Left ventricle myocardium inferior (tissue), 1 donor: ENCODE results near the gene GIPC3. TPM values are rescaled to one million over a fixed set of nuclear protein-coding genes. Genes with fewer than 3 reads are reported as not detected.

Experiments
- DNase-seq: peaks from one replicate; pipeline ENCODE4 v3.0.0-alpha.2; 2020
- H3K27ac ChIP-seq: fragments of 200-600 bp; replicated peaks from 2 replicates; pipeline ENCODE4 v1.8.0; 2021
- H3K27me3 ChIP-seq: fragments of 200-600 bp; 2 replicates; pipeline ENCODE4 v1.8.0; 2021; ENCODE audit warnings: low read depth
- H3K36me3 ChIP-seq: fragments of 200-600 bp; 2 replicates; pipeline ENCODE4 v1.8.0; 2021
- H3K4me1 ChIP-seq: fragments of 200-600 bp; 2 replicates; pipeline ENCODE4 v1.8.0; 2021
- H3K4me3 ChIP-seq: fragments of 200-600 bp; 2 replicates; pipeline ENCODE4 v1.8.0; 2021; ENCODE audit warnings: mild to moderate bottlenecking, moderate library complexity
- H3K9me3 ChIP-seq: fragments of 200-600 bp; replicated peaks from 2 replicates; pipeline ENCODE4 v1.8.0; 2021
- intact Hi-C: fragments of 100-400 bp; cut with micrococcal nuclease; formaldehyde crosslinking; loops from one replicate; pipeline ENCODE4 v1.11.0; 2022
- long read RNA-seq: library from polyadenylated mRNA; unstranded; transcript quantifications from one replicate; pipeline ENCODE4 v2.0.0, GENCODE V29; 2021
- total RNA-seq: library from RNA; stranded (reverse); fragmentation: NEBNext Ultra II Directional; extraction: Animal tissue kit (Norgen Biotek cat#: 25700); gene quantifications from one replicate; pipeline ENCODE4 v1.2.1, GENCODE V29; 2021
- TF ChIP-seq, protein P1 (sequence below): fragments of 200-600 bp; IDR thresholded peaks from 2 replicates; pipeline ENCODE4 v1.8.0; 2021; ENCODE audit warnings: antibody characterized with exemption, mild to moderate bottlenecking, borderline replicate concordance
- donor health status: DM: no; HTN: yes; CAD: no; lungs with severe emphysema.

Gene GIPC3
- total RNA-seq: 1.6 TPM
- long read RNA-seq: 0 reads

DNA sequence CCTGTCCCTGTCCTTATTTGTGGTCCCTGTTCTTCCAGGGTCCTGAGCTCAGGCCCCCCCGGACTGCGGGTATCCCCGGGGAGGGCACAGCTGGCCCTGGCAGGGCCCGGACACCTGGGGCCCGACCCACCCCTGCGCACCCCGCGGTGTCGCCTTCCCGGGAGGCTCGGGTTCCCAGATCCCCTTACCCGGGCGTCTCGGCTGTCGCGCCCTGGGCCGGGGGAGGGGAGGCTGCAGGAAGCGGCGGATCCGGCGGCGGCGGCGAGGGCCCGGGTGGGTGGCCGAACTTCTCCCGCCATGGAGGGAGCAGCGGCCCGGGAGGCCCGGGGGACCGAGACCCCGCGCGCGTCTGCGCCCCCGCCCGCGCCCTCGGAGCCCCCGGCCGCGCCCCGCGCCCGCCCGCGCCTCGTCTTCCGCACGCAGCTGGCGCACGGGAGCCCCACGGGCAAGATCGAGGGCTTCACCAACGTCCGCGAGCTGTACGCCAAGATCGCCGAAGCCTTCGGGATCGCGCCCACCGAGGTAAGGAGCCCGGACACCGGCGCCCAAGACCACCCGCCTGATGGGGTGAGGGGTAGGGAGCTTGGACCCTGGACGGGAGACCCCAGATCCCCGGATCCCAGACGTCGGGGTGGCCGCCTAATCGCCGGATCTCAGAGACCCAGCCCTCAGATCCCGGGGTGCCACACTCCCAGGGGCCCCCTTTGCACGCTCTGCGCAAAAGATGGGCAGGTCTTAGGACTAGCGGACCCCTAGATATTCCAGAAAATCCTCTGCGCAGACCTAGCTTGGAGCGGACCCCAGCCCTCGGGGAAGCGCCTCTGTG, at the start of gene GIPC3:
Gene GIPC3, plus strand, starts transcription at position 178 of the 826 bp plus-strand sequence. Its CDS starts 120 bp downstream, at position 298.
- Histone ChIP-seq H3K27me3 (peaks cover 37% of the 10 kb centered on the region), H3K36me3 (no peaks in the 10 kb centered on the region), H3K27ac (peak within 1 kb of the TSS; percentile 44), H3K9me3 (no peaks in the 10 kb centered on the region), H3K4me3 (peak within 1 kb of the TSS; percentile 61), H3K4me1 (peaks cover 19% of the 10 kb centered on the region)
- intact Hi-C loops: no loop called here
- DNase-seq: no peak
- TF ChIP-seq, protein P1, sequence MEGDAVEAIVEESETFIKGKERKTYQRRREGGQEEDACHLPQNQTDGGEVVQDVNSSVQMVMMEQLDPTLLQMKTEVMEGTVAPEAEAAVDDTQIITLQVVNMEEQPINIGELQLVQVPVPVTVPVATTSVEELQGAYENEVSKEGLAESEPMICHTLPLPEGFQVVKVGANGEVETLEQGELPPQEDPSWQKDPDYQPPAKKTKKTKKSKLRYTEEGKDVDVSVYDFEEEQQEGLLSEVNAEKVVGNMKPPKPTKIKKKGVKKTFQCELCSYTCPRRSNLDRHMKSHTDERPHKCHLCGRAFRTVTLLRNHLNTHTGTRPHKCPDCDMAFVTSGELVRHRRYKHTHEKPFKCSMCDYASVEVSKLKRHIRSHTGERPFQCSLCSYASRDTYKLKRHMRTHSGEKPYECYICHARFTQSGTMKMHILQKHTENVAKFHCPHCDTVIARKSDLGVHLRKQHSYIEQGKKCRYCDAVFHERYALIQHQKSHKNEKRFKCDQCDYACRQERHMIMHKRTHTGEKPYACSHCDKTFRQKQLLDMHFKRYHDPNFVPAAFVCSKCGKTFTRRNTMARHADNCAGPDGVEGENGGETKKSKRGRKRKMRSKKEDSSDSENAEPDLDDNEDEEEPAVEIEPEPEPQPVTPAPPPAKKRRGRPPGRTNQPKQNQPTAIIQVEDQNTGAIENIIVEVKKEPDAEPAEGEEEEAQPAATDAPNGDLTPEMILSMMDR: no peak

GRCh38 chr19:3535563-3535965, 49.7 kb upstream of the GIPC3 start:
- Histone ChIP-seq H3K27ac (no peak overlapping the region), H3K9me3 (no peaks in the 10 kb centered on the region), H3K27me3 (no peaks in the 10 kb centered on the region), H3K4me3 (no peak overlapping the region), H3K4me1 (peaks cover 8% of the 10 kb centered on the region), H3K36me3 (peaks cover 64% of the 10 kb centered on the region)
- TF ChIP-seq, protein P1: no peak
- DNase-seq: no peak
- intact Hi-C loops: no loop called here

DNA sequence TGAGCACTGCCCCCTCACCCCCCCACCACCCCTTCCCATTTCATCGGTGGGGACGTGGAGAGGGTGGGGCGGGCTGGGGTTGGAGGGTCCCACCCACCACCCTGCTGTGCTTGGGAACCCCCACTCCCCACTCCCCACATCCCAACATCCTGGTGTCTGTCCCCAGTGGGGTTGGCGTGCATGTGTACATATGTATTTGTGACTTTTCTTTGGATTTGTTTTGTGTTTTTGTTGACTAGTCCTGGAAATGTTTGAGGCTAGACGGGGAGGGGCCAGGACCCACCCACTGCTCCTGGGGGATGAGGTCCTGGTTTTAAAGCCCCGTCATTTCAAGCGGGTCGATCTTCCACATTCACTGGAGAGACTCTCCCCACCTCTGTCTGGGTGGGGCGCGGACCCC, 49.3 kb upstream of the GIPC3 start:
- no peaks in the 10 kb centered on the region for H3K9me3 ChIP-seq
- intact Hi-C loops: no loop called here
- H3K27ac ChIP-seq: peak overlapping the region; percentile 46
- no peak for DNase-seq
- TF ChIP-seq, protein P1: no peak
- peaks cover 8% of the 10 kb centered on the region for H3K4me1 ChIP-seq
- no peaks in the 10 kb centered on the region for H3K27me3 ChIP-seq
- H3K36me3 ChIP-seq: peaks cover 59% of the 10 kb centered on the region
- no peak overlapping the region for H3K4me3 ChIP-seq

GRCh38 chr19:3536429-3537100, 48.7 kb upstream of the GIPC3 start:
- TF ChIP-seq, protein P1: no peak
- Histone ChIP-seq H3K9me3 (no peaks in the 10 kb centered on the region), H3K27ac (peak overlapping the region; percentile 46), H3K4me3 (no peak overlapping the region), H3K36me3 (peaks cover 54% of the 10 kb centered on the region), H3K4me1 (peaks cover 8% of the 10 kb centered on the region), H3K27me3 (no peaks in the 10 kb centered on the region)
- intact Hi-C loops: no loop called here
- peak; percentile 45 for DNase-seq

DNA sequence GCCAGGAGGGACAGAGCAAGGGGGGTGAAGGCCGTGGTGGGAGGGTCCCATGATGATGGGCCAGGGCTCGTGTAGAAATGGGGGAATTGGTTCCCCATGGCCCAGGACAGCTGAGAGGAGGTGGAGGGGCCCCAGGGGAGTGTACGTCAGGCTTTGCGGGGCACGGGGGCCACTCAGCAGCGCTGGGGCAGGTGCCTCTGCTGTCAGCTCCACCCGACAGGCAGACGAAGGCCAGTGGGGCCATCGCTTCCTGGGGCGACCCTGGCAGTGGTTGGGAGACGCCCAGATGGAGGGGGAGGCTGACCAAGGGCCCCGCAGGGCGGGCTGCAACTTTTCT, 48.2 kb upstream of the GIPC3 start:
- Histone ChIP-seq H3K9me3 (no peaks in the 10 kb centered on the region), H3K4me3 (no peak overlapping the region), H3K27ac (peak overlapping the region; percentile 46), H3K27me3 (no peaks in the 10 kb centered on the region), H3K36me3 (peaks cover 49% of the 10 kb centered on the region), H3K4me1 (peaks cover 8% of the 10 kb centered on the region)
- TF ChIP-seq, protein P1: no peak
- intact Hi-C loops: no loop called here
- DNase-seq: no peak
